Stimulated activated CD4-positive, alpha-beta T cell treated with anti-CD3 and anti-CD28 coated beads, Interleukin-15, amount 100 ng/mL, for 48 hours (primary cell): Measurements from ENCODE around the gene PDRG1.
"Not testable (repeated sequence)": the region's sequence is repeated elsewhere in the genome, so short reads cannot be mapped to it uniquely, and the experiment has no call there.

Source experiments
- DNase-seq, 2 donors: peaks; one replicate each; pipeline ENCODE4 v3.0.0-alpha.2; 2020; ENCODE audit warnings: low read depth in 2 of 2

The PDRG1 gene

GRCh38 chr20:31966991-31967655 lies 15.3 kb upstream of the PDRG1 start:
- no peak for DNase-seq

- DNase-seq = no peak
Observed at GRCh38 chr20:31963889-31964288, 12.0 kb upstream of the PDRG1 start.

DNA sequence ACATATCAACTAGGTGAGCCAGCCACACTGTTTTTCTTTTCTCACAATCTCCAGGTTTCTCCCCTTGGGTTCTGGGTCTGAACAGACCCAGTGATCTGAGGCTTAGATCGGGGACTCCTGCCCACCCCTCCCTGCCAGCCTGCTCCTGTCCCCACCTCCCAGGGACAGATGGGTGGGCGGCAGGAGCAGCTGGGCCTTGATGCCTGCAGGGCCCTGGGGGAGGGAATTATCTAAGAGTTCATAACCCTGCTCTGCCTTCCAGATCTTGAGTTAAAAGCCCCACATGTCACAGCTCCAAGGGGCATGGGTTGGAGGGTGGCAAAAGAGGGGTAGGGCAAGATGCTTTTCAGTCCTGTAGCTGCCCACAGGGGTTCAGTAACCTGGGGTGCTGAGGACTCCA lies 10.9 kb upstream of the PDRG1 start:
- no peak for DNase-seq

DNA sequence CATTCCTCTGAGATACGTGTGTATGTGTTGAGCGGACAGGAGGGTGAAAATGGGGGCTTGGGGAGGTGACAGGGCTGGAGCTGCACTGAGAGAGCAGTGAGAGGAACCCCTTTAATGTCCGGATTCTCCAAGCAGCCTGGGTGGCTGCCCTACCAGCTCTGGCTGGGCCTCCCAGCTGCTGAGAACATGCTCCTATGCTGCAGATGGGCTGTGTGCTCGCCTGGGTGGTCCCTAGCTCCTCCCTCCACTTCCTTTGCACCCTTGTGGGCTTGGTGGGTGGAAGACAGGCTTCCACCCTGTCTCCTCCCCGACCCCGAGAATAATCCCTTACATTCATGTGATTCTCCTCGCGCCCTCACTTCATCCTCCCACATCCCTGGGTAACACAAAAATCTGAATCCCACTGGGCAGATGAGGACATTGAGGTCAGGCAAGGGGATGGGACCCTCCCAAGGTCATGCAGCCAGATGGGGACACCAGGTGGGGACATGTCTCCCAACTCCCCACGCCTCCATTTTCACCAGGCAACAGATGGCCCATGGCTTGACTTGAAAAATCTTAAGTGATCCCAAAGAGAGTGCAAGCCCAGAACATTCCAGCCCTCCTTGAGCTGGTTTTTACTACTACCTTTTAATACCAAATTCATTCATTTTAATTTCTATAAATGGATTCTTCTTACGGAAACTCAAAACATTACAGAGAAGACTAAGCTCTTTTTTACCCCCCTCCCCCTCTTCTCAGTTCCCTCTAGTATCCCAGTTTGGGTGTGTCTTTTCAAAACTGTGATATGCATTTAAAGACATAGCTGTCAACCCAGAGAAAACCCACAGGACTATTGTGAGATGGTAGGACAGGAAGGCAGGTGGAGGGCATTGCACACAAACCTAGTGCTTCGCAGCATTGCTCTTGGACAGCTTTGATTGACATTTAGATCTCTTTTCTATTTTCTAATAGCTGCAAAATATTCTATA lies 5.0 kb upstream of the PDRG1 start:
- no peak for DNase-seq

DNA sequence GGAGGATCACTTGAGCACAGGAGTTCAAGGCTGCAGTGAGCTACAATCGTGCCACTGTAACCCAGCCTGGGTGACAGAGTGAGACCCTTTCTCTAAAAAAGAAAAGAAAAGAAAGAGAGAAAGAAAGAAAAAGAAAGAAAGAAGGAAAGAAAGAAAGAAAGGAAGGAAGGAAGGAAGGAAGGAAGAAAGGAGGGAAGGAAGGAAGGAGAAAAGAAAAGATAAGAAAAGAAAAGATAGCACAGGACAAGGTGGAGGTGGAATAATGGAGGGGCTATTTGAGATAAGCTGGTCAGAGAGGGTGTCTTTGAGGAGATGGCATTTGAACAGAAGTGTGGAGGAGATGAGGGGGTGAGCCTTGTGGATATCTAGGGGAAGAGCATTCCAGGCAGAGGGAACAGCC lies 2.7 kb upstream of the PDRG1 start:
- DNase-seq = no peak

- no peak for DNase-seq
Observed at GRCh38 chr20:31953556-31954148, 1.8 kb upstream of the PDRG1 start.

- DNase-seq = no peak
Observed at GRCh38 chr20:31951203-31951529, 680 bp downstream of the PDRG1 start.

DNA sequence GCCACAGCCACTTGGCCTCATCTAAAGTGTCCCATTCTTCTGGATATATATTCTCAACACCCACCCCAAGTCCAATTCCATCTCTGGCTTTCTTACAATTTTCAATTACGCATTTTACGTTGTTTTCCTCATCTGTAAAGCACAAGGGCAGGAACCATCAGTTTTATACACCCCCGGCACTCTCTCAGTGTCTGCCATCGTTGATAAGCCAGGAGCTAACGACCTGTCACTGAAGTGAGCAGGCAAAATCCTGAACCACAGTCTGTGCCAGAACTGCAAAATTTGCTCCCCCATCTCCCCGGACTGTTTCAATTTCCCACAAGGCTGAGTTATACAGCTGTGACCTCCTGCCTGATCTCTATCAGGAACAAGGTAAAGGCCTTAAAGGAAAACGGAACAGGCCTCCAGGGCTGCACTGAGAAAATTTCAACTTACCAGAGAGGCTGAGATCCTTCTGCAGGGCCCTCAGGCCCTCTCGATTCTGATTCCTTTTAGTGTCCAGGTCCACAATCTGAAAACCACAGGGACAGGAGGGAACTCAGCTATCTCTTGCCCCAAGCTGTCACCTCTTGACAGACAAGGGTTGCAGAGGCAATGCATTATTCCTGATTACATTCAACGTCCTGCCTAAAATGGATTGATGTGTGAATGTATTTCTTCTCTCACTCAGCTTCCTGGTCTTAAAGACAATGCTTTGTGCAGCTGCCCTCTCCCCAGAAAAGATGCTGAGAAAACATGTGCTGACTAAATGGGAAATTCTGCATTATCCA lies 1.8 kb downstream of the PDRG1 start:
- no peak for DNase-seq

DNA sequence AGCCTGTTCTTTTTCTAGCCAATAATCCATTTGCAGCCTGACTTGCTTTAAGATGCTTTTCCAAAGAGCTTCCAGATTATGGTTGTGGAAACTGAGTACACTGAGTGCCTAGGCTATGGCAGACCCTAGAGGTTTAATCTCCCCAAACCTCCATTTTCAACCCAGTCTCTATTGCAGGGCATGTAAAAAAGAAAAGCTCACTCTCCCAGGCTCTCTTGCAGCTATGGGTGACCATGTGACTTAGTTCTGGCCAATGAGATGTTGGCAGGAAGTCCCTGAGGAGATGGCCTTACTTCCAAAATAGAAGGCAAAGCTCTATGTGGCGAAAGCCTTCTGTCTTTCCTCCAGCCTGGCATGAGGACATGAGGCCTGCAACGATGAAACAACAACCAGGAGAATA lies 3.8 kb downstream of the PDRG1 start:
- no peak for DNase-seq

DNA sequence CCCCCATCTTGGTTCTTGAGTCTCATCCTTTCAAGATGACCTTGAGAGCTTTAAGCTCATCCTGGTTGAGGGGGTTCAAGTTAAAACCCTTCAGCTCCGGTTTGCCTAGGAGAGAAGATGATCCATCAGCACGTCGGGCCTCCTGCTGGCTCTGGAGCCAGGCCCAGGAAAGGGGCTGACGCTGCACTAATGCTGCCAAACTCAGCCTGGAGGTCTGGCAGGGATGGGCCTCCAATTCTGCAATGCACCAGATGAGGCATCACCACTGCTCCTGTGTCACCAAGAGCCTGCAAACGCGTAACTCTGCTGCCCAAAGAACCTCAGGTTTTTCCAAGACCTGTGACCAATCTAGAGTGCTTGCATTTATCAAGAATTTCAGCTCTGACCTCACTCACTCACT lies 6.1 kb downstream of the PDRG1 start:
- no peak for DNase-seq

DNA sequence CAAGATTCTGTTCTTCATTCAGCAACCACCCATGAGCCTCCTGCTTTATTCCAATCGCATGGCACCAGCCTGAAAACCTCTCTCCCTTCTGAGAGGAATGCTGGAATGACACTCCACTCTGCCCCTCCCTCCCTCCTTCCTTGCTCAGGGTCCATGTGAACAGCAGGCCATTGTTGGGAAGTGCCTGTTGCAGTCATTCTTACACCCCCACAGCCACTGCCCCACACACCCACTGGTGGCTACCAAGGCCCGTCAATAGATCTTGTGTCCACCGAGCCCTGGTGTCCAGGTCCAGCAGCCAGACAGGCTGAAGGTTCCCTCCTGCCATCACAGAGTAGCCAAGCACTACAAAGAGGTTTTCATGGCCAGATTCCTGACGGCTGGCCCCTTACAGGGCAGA lies 6.5 kb downstream of the PDRG1 start:
- DNase-seq = no peak

GRCh38 chr20:31943052-31943471 lies 8.8 kb downstream of the PDRG1 start:
- no peak for DNase-seq

DNA sequence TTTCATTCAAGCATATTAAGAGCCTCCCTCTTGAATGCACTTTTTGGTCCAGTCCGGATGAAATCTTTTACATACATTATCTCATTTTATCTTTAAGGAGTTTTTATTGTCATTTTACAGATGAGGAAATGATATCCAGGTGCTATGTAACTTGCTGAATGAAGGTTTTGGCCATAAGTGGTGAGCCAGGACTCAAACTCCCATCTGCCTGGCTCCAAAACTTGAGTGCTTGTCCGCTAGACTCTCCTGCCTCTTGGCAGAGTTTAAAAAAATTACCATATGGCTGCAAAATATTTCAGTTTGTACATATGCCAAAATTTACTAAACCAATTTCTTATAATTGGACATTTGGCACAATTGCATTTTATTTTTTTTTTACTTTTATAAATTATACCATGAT lies 12.2 kb downstream of the PDRG1 start:
- DNase-seq = no peak

DNA sequence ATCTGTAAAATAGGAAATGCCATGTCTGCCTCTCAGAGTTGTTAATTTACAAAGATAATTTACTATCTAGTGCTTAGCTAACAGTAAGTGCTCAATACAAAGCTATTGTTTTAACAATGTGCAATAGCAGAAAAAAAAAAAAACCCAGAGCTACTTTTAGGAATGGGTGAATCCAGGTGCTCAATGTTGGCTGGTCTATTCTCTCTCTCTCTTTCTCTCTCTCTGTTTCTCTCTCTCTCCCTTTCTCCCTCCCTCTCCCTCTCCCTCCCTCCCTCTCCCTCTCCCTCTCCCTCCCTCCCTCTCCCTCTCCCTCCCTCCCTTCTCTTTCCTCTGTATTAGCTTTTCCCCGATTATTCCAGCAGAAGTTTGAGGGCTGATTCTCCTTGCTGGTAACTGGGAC lies 14.0 kb downstream of the PDRG1 start:
- no peak for DNase-seq

DNA sequence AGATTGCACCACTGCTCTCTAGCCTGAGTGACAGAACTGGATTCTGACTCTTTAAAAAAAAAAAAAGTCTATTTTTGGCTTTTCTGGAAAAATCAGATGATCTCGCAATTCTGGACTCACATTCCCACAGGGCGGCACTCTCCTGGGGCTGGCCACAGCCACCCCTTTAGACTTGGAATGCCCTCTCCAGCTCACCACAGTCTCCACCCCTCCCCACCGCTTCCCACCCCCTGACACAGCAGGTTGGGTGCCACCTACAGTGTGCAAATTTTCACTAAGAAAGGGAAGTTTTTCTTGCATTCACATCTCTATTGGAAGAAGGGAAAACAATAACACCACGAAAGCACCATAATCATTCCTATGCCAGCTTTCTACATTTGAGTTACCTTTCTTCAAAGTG lies 15.4 kb downstream of the PDRG1 start:
- no peak for DNase-seq

- DNase-seq = no peak
Observed at GRCh38 chr20:31934968-31935764, 16.7 kb downstream of the PDRG1 start.

DNA sequence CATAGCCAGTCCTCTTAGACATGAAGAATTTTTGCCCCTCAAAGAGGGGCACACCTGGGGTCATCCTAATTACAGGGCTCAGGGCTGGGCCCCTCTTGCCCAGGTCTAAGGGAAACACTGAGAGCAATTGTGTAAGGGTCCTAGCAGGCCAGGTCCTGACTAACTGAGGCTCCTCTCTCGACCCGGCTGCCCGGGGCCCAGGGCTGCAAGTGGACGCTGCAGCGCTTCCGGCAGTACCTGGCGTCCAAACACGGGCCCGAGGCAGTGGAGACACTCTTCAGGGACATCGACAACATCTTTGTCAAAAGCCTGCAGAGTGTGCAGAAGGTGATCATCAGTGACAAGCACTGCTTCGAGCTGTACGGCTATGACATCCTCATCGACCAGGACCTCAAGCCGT lies 17.4 kb downstream of the PDRG1 start:
- no peak for DNase-seq

DNA sequence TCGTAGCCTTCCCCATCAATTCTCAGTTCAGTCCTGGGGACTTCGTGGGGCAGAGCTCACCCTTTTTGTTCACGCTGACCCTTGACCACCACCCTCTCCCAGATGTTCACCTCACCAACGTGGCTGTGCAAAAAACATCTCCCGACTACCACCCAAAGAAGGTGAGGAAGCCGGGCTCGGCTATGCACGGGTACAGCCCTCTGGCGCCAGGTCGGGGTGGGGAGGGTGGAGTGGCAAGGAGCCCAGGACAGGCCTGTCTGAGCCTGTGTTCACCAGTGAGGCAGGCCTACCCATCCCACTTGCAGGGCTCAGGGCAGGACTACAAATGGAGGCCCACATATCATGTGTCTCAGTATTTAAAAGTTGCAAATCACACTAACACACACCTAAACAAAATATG lies 18.1 kb downstream of the PDRG1 start:
- no peak for DNase-seq

DNA sequence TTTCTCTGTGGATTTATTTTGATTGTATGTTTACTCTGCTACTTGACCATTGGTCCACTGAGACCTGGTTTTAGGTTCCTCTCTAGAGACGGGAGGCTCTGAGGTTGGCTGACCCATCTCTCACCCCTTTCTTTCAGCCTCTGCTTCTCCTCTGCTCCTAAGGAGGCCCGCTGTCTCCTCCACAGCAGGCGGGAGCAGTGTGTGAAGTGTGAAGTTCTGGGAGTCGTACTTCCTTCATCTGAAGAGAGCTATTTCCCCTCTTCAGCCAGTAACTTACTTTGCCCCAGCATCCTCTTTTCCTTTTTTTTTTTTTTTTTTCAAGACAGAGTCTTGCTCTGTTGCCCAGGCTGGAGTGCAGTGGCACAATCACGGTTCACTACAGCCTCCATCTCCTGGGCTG lies 21.1 kb downstream of the PDRG1 start:
- no peak for DNase-seq

- not testable (repeated sequence) for DNase-seq
Observed at GRCh38 chr20:31929631-31930030, 22.2 kb downstream of the PDRG1 start.

- no peak for DNase-seq
Observed at GRCh38 chr20:31927627-31928159, 24.2 kb downstream of the PDRG1 start.
